ENCODE data around the gene FZD10. TPM values are rescaled to one million over a fixed set of nuclear protein-coding genes. Genes with fewer than 3 reads are reported as not detected.

The FZD10 gene
- total and polyA plus RNA-seq, 10 donors, result 0.02 to 0.20 (median 0.11) TPM; not detected in 5

DNA sequence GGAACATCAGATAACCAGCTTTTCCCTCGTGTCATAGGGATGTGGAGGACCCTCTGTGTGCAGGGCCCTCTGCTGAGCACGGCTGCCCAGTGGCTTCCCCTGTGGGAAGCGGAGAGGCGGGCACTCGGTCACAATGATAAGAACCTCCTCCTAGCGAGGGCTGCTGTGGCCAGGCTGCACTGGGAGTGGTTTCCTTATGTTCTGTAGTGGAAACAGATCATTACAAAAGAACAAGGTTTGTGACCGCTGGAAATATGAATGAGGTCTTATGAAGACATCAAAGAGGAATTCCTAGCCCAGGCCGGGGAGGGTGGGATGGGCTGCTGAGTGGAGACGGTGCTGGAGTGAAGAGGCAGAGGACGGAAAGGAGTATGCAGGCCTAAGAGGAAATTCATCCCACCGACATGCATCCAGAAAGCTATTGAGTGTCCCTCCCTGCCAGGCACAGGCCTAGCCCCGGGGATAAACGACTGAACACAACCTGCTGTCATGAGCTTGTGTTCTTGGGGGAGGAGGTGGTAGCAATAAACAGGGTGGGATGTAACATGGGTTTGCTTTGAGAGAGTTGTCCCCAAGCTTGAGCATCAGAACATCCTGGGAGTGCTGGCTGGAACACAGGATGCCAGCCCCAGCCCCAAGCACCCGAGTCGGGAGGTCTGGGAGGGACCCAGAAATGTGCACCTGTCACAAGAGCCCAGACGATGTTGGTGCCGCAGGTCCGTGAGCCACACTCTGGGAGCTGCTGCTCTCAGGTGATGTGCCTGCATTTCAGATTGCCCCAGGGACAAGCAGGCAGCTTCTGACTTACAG is 37.5 kb downstream of the FZD10 start:
- Histone ChIP-seq H3K4me1 (no peaks in the 10 kb centered on the region), H3K9me3 (peaks cover 0 to 6% (median 0%) of the 10 kb centered on the region in 8 donors), H3K27me3 (replicated peaks in 1 of 7) (peaks cover 0 to 29% (median 0%) of the 10 kb centered on the region in 7 donors), H3K36me3 (no peaks in the 10 kb centered on the region), H3K4me3 (no peak overlapping the region), H3K27ac (no peak overlapping the region)
- no peak for TF ChIP-seq POLR2A (IDR thresholded peaks at IDR 0.05)
- TF ChIP-seq CTCF (IDR thresholded peaks at IDR 0.05 in 8 of 11, conservative IDR thresholded peaks at IDR 0.05 in 3 of 11), result no peak
- no peak for TF ChIP-seq POLR2AphosphoS5 (IDR thresholded peaks at IDR 0.05)
- DNase-seq, result no peak
- intact Hi-C loops (cut with DNase I; ENCODE audit: low total_unique reads), result no loop called here
- WGBS, 5 donors, result 41 to 48% (median 43%) methylated on average over 18 of the region's 18 CpGs

- 82 to 93% (median 86%) methylated on average over 7 of the region's 7 CpGs for WGBS, 5 donors
- Histone ChIP-seq H3K27me3 (replicated peaks in 1 of 7) (peaks cover 0 to 33% (median 0%) of the 10 kb centered on the region in 7 donors), H3K4me1 (no peaks in the 10 kb centered on the region), H3K9me3 (peaks cover 0 to 6% (median 0%) of the 10 kb centered on the region in 8 donors), H3K4me3 (no peak overlapping the region), H3K36me3 (no peaks in the 10 kb centered on the region), H3K27ac (no peak overlapping the region)
- DNase-seq, result no peak
- TF ChIP-seq CTCF (IDR thresholded peaks at IDR 0.05 in 8 of 11, conservative IDR thresholded peaks at IDR 0.05 in 3 of 11), result no peak
- no peak for TF ChIP-seq POLR2A (IDR thresholded peaks at IDR 0.05)
- intact Hi-C loops (cut with DNase I; ENCODE audit: low total_unique reads), result no loop called here
These were observed 38.2 kb downstream of the FZD10 start for GRCh38 chr12:130200445-130200844.

- Histone ChIP-seq H3K4me3 (no peak overlapping the region), H3K27ac (no peak overlapping the region), H3K27me3 (replicated peaks in 1 of 7) (peaks cover 0 to 33% (median 0%) of the 10 kb centered on the region in 7 donors), H3K9me3 (peaks cover 0 to 12% (median 0%) of the 10 kb centered on the region in 8 donors), H3K36me3 (no peaks in the 10 kb centered on the region), H3K4me1 (no peaks in the 10 kb centered on the region)
- DNase-seq, result no peak
- TF ChIP-seq CTCF (IDR thresholded peaks at IDR 0.05 in 8 of 11, conservative IDR thresholded peaks at IDR 0.05 in 3 of 11) (no peak), POLR2A (IDR thresholded peaks at IDR 0.05) (no peak), POLR2AphosphoS5 (IDR thresholded peaks at IDR 0.05) (no peak)
- WGBS, 5 donors, result 88 to 93% (median 92%) methylated on average over 8 of the region's 8 CpGs
- intact Hi-C loops (cut with DNase I; ENCODE audit: low total_unique reads), result no loop called here
These were observed 38.8 kb downstream of the FZD10 start for GRCh38 chr12:130201037-130201436.

DNA sequence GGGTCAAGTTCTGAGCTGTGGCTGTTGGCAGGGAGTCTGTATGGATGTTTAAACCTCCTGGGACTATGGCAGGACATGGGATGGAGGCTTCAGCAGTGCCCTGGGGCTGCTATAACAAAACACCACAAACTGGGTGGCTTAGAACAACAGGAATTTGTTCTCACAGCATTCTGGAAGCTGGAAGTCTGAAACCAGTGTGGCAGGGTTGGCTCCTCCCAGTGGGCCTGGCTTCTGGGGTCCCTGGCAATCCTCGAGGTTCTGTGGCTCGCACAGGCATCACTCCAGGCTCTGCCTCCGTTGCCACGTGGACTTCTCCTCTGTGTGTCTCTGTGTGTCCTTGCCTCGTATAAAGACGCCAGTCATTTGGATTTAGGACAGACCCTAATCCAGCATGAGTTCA is 39.9 kb downstream of the FZD10 start:
- Histone ChIP-seq H3K9me3 (peaks cover 0 to 21% (median 0%) of the 10 kb centered on the region in 8 donors), H3K4me3 (no peak overlapping the region), H3K27me3 (replicated peaks in 1 of 7) (peaks cover 0 to 28% (median 0%) of the 10 kb centered on the region in 7 donors), H3K4me1 (no peaks in the 10 kb centered on the region), H3K36me3 (no peaks in the 10 kb centered on the region), H3K27ac (no peak overlapping the region)
- no peak for DNase-seq
- intact Hi-C loops (cut with DNase I; ENCODE audit: low total_unique reads), result no loop called here
- TF ChIP-seq POLR2AphosphoS5 (IDR thresholded peaks at IDR 0.05), result no peak
- no peak for TF ChIP-seq POLR2A (IDR thresholded peaks at IDR 0.05)
- no peak for TF ChIP-seq CTCF (IDR thresholded peaks at IDR 0.05 in 8 of 11, conservative IDR thresholded peaks at IDR 0.05 in 3 of 11)
- WGBS, 5 donors, result 67 to 77% (median 73%) methylated on average over 6 of the region's 6 CpGs

Measured in spleen (tissue), 11 donors.